Thyroid gland (tissue), 4 donors: ENCODE data around the gene SETBP1. TPM values are rescaled to one million over a fixed set of nuclear protein-coding genes. Genes with fewer than 3 reads are reported as not detected.

Experiments
- DNase-seq, 2 donors: peaks; one replicate each; pipeline ENCODE4 v3.0.0-alpha.2; 2019
- H3K27ac ChIP-seq, 3 donors: fragments of 200-600 bp; sonication (generic); 1 replicate in 2 of 3; 2 replicates in 1 of 3; pipeline ENCODE4 v1.5.1; 2016 to 2019; ENCODE audit warnings: mild to moderate bottlenecking in 1 of 3, moderate library complexity in 1 of 3
- H3K27me3 ChIP-seq: fragments of 200-600 bp; sonication (generic); one replicate; pipeline ENCODE4 v1.5.1; 2019
- H3K36me3 ChIP-seq, 2 donors: fragments of 200-600 bp; sonication (generic); one replicate each; pipeline ENCODE4 v1.5.1; 2016 to 2019
- H3K4me1 ChIP-seq, 2 donors: fragments of 200-600 bp; sonication (generic); one replicate each; pipeline ENCODE4 v1.5.1; 2017 to 2019
- H3K4me3 ChIP-seq, 3 donors: fragments of 200-600 bp; sonication (generic); replicated peaks in 1 of 3; 1 replicate in 2 of 3; 2 replicates in 1 of 3; pipeline ENCODE4 v1.5.1; 2016; ENCODE audit warnings: mild to moderate bottlenecking in 1 of 3
- H3K9me3 ChIP-seq: fragments of 200-600 bp; sonication (generic); one replicate; pipeline ENCODE4 v1.5.1; 2017
- POLR2A ChIP-seq, 2 donors: fragments of 450-650 bp; IDR thresholded peaks; one replicate each; pipeline ENCODE4 v1.6.1; 2017; ENCODE audit warnings: antibody characterized with exemption in 2 of 2, mild to moderate bottlenecking in 2 of 2, moderate library complexity in 1 of 2
- WGBS, 2 donors: methylation state at CpG; one replicate each; pipeline ENCODE4 v1.1.5; 2017; 5-methylcytosine and 5-hydroxymethylcytosine counted together
- intact Hi-C: fragments of 100-400 bp; cut with DNase I; formaldehyde crosslinking; loops from one replicate; pipeline ENCODE4 v1.15.1; 2023
- total RNA-seq, 4 donors: library from RNA; depleted of rRNA; stranded (reverse); fragments of >200 nt; gene quantifications; one replicate each; pipeline ENCODE4 v1.2.3, GENCODE V29; 2016
- TF ChIP-seq, protein P1 (sequence below), 6 experiments: fragments of 200-600 bp in 3 of 6; fragments of 450-650 bp in 3 of 6; sonication (generic) in 3 of 6; IDR thresholded peaks; one replicate each; pipeline ENCODE4 v1.5.1; 2016 to 2019; ENCODE audit warnings: antibody characterized with exemption in 6 of 6, mild to moderate bottlenecking in 2 of 6, inconsistent platforms in 1 of 6, moderate library complexity in 1 of 6

SETBP1 gene
- total RNA-seq, 4 donors from 2014 or later: 32.1 to 72.0 (median 42.0) TPM

DNA sequence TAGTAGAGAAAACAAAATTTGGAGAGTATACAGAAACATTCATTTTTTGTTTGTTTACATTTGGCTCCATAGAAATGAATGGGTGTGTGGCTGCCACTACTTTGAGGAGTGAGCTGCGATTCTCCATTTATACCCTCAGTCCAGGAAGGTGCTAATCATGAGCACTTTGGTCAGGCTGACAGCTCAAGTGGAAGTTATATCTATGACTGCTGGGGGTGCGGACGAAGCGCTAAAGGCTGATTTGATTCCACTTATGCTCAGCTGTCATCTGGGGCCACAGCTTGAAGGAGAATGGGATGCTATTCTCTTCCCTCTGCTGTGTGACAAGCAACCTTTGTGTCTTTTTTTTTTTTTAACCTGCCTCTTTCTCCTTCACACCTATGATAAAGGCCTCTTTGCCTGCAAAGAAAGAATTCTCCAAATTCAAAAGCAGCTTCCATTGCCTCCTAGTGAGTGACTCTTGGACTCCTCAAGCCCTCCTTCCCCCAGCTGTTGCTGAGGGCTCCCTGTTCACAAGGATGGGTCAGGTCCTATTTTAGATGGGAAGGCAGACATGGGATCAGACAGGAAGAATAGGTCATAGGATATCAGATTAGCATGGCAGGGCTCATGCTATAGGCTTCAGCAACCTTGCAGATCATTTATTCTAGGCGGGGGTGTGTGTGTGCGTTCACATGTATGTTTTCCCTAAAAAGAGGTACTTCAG, 201.6 kb downstream of the SETBP1 start:
- Histone ChIP-seq H3K27ac (no peak overlapping the region), H3K4me3 (no peak overlapping the region), H3K27me3 (no peaks in the 10 kb centered on the region), H3K4me1 (no peaks in the 10 kb centered on the region), H3K9me3 (no peaks in the 10 kb centered on the region), H3K36me3 (no peaks in the 10 kb centered on the region)
- no peak for TF ChIP-seq POLR2A (IDR thresholded peaks at IDR 0.05)
- TF ChIP-seq, protein P1, sequence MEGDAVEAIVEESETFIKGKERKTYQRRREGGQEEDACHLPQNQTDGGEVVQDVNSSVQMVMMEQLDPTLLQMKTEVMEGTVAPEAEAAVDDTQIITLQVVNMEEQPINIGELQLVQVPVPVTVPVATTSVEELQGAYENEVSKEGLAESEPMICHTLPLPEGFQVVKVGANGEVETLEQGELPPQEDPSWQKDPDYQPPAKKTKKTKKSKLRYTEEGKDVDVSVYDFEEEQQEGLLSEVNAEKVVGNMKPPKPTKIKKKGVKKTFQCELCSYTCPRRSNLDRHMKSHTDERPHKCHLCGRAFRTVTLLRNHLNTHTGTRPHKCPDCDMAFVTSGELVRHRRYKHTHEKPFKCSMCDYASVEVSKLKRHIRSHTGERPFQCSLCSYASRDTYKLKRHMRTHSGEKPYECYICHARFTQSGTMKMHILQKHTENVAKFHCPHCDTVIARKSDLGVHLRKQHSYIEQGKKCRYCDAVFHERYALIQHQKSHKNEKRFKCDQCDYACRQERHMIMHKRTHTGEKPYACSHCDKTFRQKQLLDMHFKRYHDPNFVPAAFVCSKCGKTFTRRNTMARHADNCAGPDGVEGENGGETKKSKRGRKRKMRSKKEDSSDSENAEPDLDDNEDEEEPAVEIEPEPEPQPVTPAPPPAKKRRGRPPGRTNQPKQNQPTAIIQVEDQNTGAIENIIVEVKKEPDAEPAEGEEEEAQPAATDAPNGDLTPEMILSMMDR (IDR thresholded peaks at IDR 0.05): no peak
- intact Hi-C loops: no loop called here
- 92% methylated on average over 6 of the region's 6 CpGs for WGBS, 2 donors
- DNase-seq: no peak

DNA sequence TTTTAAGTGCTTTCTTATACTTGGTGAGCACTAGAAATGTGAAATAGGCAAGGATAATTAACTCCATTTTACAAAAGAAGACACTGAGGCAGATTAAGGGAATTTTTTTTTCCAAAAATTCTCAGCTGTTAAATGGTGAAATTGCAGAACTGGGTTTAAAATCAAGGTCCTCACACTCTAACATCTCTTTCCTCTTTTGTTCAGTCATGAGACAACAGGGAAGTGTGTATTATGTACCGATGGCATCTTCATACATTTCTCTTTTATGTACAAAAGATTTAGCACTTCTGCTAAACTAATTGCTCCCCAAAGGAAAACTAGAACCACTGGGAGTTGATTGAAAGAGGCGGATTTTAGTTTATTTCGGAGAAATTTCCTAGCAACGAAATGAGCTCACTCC, 203.0 kb downstream of the SETBP1 start:
- intact Hi-C loops: no loop called here
- WGBS, 2 donors: 93 to 95% methylated on average over 4 of the region's 4 CpGs

DNA sequence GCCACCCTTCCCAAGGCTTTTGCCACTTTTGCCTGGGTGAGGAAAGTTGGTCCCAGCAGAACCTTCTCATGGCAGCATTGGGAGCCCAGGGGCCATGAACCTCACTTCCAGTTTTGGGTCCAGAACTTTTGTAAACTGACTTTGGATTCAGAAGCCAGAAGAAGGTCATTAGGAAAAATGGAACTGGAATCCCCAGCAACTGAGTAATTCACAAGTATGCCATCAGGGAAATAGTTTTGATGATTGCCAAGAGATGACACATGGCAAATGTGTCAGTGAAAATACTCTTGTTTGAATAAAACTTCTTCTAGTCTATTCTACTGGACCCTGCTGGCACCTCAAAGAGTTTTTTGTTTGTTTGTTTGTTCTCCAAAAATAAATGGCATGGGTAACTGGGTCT, 203.7 kb downstream of the SETBP1 start:
- H3K4me3 ChIP-seq: no peak overlapping the region
- no peak overlapping the region for H3K27ac ChIP-seq
- H3K4me1 ChIP-seq: no peaks in the 10 kb centered on the region
- no peaks in the 10 kb centered on the region for H3K36me3 ChIP-seq
- TF ChIP-seq, protein P1 (IDR thresholded peaks at IDR 0.05): no peak
- TF ChIP-seq POLR2A (IDR thresholded peaks at IDR 0.05): no peak
- intact Hi-C loops: no loop called here
- no peak for DNase-seq
- H3K27me3 ChIP-seq: no peaks in the 10 kb centered on the region
- no peaks in the 10 kb centered on the region for H3K9me3 ChIP-seq

More for the DNA sequence above, 203.0 kb downstream of the SETBP1 start:
- Histone ChIP-seq H3K4me3 (no peak overlapping the region), H3K36me3 (no peaks in the 10 kb centered on the region), H3K4me1 (no peaks in the 10 kb centered on the region), H3K27ac (no peak overlapping the region), H3K27me3 (no peaks in the 10 kb centered on the region), H3K9me3 (no peaks in the 10 kb centered on the region)
- TF ChIP-seq POLR2A (IDR thresholded peaks at IDR 0.05): no peak
- TF ChIP-seq, protein P1 (IDR thresholded peaks at IDR 0.05): no peak
- DNase-seq: no peak

DNA sequence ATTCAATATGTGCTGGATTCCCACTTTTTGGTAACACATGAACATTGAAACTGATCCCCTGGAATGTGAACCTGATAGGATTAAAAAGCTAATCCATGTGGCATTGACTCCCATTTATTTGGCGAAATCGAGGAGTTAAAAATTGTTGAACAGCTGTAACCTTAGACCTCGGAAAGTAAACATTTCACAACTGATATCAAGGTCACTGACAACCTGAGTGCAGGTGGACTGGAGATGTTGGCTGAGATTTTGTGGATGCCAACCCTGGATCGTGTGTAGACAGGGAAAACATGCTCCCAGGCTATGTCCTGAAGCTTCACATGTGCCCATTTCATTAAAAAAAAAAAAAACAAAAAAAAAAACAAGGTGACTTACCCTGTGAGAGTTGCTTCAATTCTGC, 204.8 kb downstream of the SETBP1 start:
- TF ChIP-seq, protein P1 (IDR thresholded peaks at IDR 0.05): no peak
- no peak for TF ChIP-seq POLR2A (IDR thresholded peaks at IDR 0.05)
- Histone ChIP-seq H3K27me3 (no peaks in the 10 kb centered on the region), H3K36me3 (no peaks in the 10 kb centered on the region), H3K4me1 (no peaks in the 10 kb centered on the region), H3K9me3 (no peaks in the 10 kb centered on the region), H3K27ac (no peak overlapping the region), H3K4me3 (no peak overlapping the region)
- 89% methylated on average over 4 of the region's 4 CpGs for WGBS, 2 donors
- DNase-seq: no peak
- intact Hi-C loops: no loop called here

DNA sequence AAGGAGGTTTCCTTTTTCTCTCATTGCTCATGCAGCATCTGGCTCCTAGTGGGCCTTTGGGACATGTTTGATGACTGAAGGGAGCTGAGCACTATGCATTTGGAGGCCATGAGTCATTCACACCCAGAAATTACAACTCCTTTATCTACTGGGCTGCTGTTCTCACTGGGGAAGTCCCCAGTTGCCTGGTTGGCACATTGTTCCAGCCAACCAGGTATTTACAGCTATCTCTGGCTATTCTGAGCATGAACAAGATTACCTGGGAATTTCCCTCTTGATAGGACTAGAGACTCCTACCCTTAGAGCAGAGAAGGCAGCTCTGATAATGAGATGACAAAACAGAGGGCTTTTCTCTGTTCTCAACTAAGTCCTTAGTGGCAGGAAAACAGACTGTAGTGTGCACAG, 206.5 kb downstream of the SETBP1 start:
- no peaks in the 10 kb centered on the region for H3K27me3 ChIP-seq
- intact Hi-C loops: no loop called here
- no peaks in the 10 kb centered on the region for H3K9me3 ChIP-seq
- H3K36me3 ChIP-seq: no peaks in the 10 kb centered on the region
- H3K27ac ChIP-seq: no peak overlapping the region
- no peaks in the 10 kb centered on the region for H3K4me1 ChIP-seq
- TF ChIP-seq, protein P1 (IDR thresholded peaks at IDR 0.05): no peak
- no peak for TF ChIP-seq POLR2A (IDR thresholded peaks at IDR 0.05)
- peak in 1 of 2 donors; percentile 5 for DNase-seq
- H3K4me3 ChIP-seq: no peak overlapping the region
